Liver (tissue), 3 donors: Measurements from ENCODE around the gene SHROOM2.

Experiments used
- CTCF ChIP-seq: fragments of 150-350 bp; IDR thresholded peaks from 2 replicates; pipeline ENCODE4 v1.5.1; 2017; ENCODE audit warnings: improper control_type of control experiment, low read depth, low read length; ENCODE audit not compliant: missing input control
- JUND ChIP-seq, 2 donors: IDR thresholded peaks; 2 replicates each; pipeline ENCODE4 v1.6.1; 2016; ENCODE audit warnings: antibody characterized with exemption in 2 of 2
- RAD21 ChIP-seq, 2 donors: IDR thresholded peaks; 2 replicates each; pipeline ENCODE4 v1.6.1; 2016; ENCODE audit warnings: antibody characterized with exemption in 2 of 2, mild to moderate bottlenecking in 2 of 2
- YY1 ChIP-seq: IDR thresholded peaks from 2 replicates; pipeline ENCODE4 v1.6.1; 2016; ENCODE audit warnings: antibody characterized with exemption, mild to moderate bottlenecking
- donor health status: healthy.
- donor health status: healthy.

GRCh38 chrX:9923357-9923756, 137.1 kb downstream of the SHROOM2 start:
- TF ChIP-seq CTCF (no peak), RAD21 (IDR thresholded peaks at IDR 0.05) (no peak), YY1 (no peak), JUND (IDR thresholded peaks at IDR 0.05) (no peak)
